ENCODE data around the gene WDR77.

The WDR77 gene

DNA sequence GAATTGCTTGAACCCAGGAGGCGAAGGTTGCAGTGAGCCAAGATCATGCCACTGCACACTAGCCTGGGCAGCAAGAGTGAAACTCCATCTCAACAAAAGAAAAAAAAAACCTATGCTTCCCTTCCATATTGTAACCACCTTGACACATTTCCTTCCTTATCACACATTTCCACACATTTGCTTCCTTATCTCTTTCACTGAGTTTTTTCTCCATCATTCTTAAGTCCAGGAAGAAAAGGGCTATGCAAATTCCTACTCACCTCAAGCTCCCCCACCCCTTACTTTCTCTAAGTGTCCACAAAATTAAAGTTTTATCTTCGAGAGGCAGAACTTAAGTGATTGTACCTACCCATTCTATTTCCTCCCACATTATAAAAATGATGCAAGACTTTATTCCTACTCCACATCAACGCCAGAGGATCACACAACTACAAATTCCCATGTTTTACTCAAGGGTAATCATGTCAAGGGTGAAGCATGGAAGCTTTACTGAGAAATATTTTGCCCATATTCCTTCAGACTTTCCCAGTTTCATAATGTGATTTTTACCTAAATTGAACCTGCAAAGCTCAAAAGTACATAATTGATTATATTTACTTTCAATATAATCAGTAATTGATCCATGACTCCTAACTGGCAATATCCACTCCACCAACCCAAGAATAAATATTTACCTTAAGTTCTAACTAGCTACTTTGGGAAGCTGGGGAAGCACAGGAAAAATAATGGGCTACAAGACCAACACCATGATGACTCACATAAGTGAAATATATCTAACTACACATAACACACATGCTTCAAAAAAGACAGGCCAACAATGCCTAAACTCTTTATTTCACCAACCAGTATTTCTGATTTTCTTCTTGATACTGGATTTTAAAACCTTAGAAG is 9.3 kb downstream of the WDR77 start:
- DNase-seq (ENCODE audit: low read depth in 2 of 2), result no peak

DNA sequence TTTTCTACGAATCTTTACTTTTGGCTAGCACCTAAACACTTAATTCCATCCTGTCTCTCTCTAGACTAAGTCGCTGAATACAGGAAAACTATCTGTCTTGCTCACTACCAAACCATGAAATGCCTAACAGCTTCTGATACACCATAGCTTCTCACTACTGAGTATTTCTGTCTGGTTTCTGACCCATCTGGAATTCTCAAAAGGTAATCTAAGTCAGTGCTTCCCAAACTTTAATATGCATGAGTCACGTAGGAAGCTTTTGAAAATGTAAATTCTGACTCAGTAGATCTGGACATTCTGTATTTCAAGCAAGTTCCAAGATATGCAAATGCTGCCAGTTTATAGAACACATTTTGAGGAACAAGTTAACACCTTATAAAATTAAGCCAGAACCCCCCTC is 12.3 kb downstream of the WDR77 start:
- DNase-seq (ENCODE audit: low read depth in 2 of 2), result no peak

DNA sequence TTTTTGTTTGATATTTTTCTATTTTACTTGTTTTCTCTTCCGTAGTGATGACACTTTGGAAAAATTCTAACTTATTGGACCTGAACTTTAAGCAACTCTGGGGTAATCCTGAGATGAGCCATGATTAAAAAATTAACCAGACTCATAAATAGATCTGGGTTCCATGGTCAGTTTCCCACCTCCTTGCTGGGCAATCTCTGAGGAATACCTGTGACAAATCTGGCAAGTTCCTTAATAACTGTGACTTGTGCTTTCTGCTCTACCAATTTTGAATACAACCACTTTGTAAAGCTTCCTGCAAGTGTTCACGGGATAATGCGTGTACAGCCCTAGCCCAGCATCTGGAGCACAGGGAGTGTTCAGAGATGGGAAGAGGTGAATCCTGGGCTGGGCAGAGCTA is 24.8 kb downstream of the WDR77 start:
- no peak for DNase-seq (ENCODE audit: low read depth in 2 of 2)

DNA sequence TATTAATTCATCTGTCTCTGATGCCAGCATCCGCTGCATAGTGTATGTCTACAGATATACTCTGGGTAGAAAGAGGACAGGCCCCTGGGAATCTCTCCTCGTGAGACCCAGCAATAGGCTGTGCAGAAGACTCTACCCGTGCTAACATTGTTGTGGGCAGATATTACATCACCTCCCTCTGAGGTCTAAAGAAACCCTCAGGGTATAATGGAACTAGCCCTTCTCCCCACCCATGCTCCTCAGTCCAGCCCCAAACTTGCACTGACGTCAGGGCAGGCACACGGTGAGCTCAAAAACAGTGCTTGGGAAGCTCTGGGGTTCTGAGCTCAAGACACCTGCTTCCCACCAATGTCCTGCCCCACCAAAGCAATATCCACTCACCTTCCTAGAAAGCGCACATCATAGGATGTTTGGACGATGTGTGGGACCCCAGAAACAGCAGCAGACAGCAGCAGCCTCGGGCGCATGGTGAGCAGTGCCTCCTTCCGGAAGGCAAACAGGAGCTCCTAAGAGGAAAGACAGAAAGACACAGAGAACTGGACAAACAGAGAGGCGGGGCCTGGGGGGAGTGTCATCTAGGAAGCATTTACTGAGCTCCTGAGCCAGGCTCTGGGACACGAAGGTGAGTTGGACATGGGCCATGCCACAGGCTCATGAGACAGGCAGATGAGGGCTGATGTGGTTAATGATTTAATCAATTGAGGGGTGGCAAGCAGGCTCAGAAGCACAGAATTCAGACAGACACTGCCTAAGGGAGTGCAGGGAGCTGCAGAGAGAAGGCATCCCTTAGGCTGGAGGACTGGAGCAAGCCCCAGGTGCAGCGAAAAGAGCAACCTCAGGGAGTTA is 26.3 kb downstream of the WDR77 start:
- DNase-seq (ENCODE audit: low read depth in 2 of 2), result no peak

DNA sequence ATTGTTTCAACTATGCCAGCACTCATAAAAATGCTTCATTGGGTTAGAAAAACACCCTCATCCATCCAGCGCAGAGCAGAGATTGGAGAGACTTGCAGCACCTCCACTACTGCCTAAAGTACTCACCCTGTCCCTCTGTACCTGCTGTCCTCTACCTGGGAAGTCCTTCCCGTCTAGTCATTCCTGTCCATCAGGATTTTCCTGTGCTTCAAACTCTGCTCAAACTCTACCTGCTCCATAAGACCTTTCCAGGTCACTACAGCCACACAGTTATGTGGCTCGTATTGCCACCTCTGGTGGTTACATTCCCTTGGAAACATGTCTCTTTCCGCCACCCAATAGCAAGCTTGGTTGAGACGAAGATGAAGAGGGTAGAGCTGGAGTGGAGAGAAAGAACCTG is 28.7 kb downstream of the WDR77 start:
- DNase-seq (ENCODE audit: low read depth in 2 of 2), result no peak

DNA sequence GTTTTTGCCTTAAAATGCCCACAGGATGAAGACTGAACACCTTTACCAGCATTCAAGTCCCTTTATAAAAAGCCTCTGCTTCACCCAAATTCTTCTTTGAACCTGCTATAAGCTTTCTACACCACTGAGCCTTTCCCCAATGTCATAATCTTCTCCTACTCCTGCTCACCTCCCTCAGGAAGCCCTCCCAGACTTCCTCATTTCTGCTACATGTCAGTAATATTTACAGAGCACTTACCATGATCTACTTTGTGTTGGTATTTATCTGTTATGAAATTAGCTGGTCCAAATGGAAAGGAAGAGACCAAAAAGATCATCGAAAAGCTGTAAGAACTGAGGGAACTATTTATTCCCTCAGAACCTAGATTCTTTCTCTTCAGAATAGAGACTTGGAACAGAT is 30.0 kb downstream of the WDR77 start:
- DNase-seq (ENCODE audit: low read depth in 2 of 2), result no peak

DNA sequence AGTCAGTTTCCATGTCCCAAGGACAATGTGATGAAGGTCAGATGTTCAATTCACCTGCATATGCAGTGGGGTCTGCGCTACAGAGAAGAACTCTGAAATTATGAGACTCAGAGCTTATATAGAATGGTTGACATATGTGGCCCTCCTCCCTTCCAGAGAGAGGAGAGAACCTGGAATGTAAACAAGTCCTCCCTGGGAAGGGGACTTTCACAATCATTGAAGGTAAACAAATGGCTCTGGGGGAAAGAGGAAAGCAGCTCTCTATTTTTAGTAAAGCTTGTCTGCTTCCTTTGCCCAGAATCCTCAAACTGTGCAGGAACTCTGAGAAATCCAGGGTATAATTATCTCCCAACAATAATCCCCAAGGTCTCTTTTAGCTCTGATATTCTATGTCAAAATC is 31.3 kb downstream of the WDR77 start:
- DNase-seq (ENCODE audit: low read depth in 2 of 2), result no peak

DNA sequence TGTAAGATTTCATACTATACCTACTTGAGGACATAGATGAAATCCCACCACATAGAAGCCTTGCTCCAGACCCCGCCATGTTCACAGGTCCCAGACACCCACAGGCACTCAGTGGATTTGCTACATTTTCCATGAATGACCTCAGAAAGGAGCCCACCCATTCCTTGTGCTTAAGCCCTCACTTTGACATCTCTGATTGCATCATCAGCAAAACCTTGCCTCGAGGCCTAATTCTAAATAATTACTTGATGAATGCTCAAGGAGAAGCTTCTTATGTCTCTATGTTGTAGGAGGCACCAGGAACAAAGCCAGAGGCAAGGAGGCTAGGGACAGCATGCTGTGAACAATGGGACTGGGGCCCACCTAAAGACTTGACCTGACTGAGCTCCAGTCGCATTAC is 33.6 kb downstream of the WDR77 start:
- no peak for DNase-seq (ENCODE audit: low read depth in 2 of 2)

DNA sequence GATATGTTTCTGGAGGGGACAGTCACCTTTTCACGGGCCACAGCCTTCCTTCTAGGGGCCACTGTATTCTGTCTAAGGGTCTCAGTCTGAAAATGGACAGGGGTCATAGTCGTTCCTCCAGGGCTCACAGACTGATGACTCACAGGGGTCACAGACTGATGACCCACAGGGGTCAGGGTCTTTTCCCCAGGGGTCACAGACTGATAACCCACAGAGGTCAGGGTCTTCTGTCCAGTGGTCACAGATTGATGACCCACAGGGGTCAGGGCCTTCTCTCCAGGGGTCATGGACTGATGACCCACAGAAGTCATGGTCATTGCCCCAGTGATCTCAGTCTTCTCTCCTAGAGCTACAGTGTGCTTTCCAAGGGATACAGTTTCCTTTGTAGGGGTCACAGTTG is 34.3 kb downstream of the WDR77 start:
- no peak for DNase-seq (ENCODE audit: low read depth in 2 of 2)

DNA sequence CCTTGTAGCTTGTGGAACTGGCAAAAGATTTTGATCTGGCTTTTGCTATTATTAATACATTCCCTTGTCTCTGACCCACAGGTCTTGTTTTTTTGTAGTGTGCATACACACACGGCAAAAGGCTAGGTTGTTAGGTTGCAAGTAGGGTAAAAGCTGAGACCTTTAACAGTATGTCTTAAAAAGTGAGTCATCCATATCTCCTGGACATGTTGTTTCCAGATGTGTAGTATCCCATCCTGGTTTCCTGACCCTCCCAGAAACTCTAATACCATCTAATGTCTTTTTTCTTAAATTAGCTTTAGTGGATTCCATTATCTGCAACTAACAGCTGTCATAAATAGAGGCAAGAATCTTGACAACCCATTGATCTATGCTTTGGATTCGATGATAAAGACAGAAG is 36.2 kb downstream of the WDR77 start:
- no peak for DNase-seq (ENCODE audit: low read depth in 2 of 2)

DNA sequence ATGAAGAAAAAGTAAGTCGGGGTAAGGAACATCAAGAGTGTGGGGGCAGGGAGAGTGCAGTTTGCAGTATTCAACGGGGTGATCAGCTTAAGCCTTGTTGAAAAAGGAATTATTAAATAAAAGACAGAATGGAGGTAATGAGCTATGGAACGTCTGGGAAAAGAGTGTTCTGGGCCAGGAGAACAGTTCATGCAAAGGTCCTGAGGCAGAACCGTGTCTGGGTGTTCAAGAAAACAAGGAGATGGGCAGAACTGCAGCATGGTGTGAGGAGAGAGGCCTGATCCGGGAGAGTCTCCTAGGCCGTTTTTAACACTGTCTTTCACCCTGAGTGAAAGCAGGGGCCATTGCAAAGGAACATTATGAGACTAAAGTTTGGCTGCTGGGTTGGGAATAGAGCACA is 41.8 kb downstream of the WDR77 start:
- no peak for DNase-seq (ENCODE audit: low read depth in 2 of 2)

DNA sequence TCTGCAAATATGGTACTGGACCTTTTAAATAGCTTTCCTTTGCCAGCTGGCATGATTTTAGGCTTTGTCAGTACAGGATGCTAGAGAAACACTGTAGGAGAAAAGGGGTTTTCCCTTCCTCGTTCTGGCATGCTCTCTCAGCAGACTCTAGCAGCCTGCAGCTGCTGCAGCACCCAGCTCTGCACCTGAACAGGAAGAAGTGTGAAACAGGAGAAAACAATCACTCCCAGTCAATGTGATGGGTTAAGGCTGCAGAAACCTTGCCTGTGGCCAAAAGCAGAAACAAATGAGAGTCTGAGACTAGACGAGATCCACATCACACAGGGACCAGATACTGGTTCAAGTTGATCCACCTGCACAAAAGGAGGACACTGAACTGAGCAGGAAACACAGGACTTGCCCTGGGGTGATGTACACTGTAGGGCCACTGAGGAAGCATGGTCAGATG is 42.7 kb downstream of the WDR77 start:
- DNase-seq (ENCODE audit: low read depth in 2 of 2), result no peak

DNA sequence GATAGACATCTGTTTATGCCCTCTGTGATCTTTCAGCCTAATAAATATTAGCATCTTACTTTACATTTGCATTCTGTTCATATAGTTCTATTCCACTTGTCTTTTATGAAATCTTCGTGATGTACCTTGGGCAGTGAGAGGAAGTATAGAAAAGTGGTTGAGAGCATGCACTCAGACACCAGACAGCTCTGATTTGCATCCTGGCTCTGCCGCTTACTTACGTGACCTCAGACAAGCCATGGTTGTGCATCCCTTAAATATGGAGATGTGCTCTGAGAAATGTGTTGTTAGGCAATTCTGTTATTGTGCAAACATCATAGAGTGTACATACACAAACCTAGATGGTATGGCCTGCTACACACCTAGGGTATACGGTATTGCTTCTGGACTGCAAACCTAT is 44.5 kb downstream of the WDR77 start:
- no peak for DNase-seq (ENCODE audit: low read depth in 2 of 2)

DNA sequence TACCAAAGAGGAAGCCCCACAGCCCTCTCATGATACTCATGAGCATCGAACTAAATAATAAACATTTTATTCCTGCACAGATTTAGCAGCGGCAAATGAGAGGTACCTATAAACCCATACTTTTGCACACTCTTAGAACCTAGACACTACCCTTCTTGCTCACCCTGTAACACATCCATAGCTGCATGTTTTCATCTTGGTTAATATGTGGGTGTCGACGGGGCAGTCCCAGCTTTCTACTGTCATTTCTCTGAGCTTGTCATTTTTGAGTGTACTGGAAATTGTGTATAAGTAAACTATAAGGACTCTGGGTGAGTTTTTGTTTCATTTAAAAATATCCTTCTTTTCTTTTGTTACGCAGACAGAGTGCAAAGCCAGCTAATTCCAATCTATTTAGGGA is 47.0 kb downstream of the WDR77 start:
- no peak for DNase-seq (ENCODE audit: low read depth in 2 of 2)

DNA sequence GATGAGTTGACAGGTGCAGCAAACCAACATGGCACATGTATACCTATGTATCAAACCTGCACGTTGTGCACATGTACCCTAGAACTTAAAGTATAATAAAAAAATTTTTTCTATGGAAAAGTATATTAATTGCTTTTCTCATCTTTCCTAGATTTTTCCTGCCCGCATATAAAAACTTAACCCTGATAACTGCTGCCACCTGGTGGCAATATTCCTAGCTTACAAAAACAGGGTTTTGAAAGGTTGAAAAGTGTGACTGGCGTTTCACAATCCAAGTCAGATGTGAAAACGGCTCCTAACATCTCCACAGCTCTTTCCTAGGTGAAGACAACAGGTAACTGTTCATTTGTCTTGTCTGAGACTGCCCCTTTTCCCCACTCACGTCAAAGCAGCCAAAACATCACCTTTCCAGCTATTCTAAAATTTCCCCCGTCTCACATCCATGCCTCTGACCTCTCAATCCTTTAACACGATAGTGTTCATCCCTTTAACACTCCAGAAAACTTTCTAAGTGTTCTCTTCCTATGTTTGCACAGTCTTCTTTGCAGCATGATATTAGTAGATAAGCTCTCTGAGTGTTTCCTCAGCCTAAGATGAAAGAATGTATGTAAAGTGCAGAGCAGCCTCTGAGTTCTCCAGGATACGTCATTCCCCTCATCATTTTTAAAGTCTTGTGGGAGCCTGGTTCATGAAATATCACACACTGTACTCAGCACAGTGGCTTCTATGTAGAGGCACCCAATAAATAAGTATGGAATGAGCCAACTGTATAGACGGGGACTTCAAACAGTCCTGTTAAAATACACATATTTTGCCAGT is 49.1 kb downstream of the WDR77 start:
- no peak for DNase-seq (ENCODE audit: low read depth in 2 of 2)

DNA sequence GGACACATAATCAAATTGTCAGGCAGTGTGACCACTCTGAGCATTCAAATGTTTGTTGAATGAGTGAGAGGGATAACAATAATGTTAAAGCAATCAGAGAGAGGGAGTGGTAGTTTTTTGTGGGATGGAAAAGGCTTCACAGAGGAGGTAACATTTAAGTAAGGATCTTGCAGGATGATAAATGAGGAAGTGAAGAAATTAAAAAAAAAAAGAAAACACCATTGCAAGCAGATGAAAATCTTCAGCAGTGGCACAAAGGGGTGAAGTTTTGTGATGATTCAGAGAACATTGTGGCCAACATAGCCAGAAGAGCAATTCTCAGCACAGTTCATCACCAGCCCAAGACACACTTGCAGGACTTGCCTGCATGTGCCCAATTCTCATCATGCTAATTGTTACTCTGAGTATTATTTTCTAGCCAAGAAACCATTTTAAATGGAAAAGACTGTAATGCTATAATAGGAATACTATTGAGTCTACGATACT is 56.6 kb downstream of the WDR77 start:
- no peak for DNase-seq (ENCODE audit: low read depth in 2 of 2)

DNA sequence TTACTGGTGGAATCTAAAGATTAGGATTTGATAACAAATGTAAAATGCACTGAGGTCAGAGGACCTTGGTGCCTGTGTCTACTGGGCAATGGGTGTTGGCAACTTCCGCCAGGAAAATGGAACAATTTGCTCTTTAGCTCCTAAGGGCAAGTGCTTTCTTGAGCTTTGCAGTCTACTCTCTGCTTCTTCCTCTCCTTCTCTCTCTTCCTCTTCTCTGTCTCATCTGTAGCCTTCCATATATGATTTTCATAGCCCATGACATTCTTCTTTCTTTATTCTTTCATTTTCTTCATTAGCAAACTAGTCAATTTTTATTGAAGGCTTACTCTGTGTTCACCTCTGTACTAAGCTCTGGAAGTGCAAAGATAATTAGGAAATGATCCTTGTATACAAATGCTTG is 57.0 kb downstream of the WDR77 start:
- DNase-seq (ENCODE audit: low read depth in 2 of 2), result no peak

Data from stimulated activated CD8-positive, alpha-beta memory T cell treated with anti-CD3 and anti-CD28 coated beads, Interleukin-15, amount 100 ng/mL, for 48 hours (primary cell).